MM.1S (cell line): ENCODE measurements around the gene SLC22A1.

Source experiments
- DNase-seq: peaks from one replicate; pipeline ENCODE4 v3.0.0-alpha.2; 2015
- H2AFZ ChIP-seq: fragments of 300-600 bp; sonication (generic); 2 replicates; pipeline ENCODE4 v1.6.0; 2016; ENCODE audit warnings: antibody characterized with exemption, low read length
- H3F3A ChIP-seq: fragments of 300-600 bp; sonication (generic); 2 replicates; pipeline ENCODE4 v1.6.1; 2016; ENCODE audit warnings: mild to moderate bottlenecking, antibody characterized with exemption, low read length, moderate library complexity, mixed read lengths; ENCODE audit not compliant: insufficient read depth
- H3K27ac ChIP-seq: fragments of 300-600 bp; sonication (generic); 2 replicates; pipeline ENCODE4 v1.5.1; 2016; ENCODE audit warnings: mild to moderate bottlenecking, low read length
- H3K27me3 ChIP-seq: fragments of 300-600 bp; sonication (generic); replicated peaks from 2 replicates; pipeline ENCODE4 v1.6.0; 2016; ENCODE audit warnings: low read length; ENCODE audit not compliant: insufficient read depth
- H3K36me3 ChIP-seq: fragments of 300-600 bp; sonication (generic); replicated peaks from 2 replicates; pipeline ENCODE4 v1.6.1; 2016; ENCODE audit warnings: mild to moderate bottlenecking, low read length, mixed read lengths; ENCODE audit not compliant: insufficient read depth
- H3K4me1 ChIP-seq: fragments of 300-600 bp; sonication (generic); 2 replicates; pipeline ENCODE4 v1.6.1; 2016; ENCODE audit warnings: low read length, mixed read lengths
- H3K4me2 ChIP-seq: fragments of 300-600 bp; sonication (generic); 2 replicates; pipeline ENCODE4 v1.6.0; 2016; ENCODE audit warnings: low read depth, low read length
- H3K4me3 ChIP-seq: fragments of 300-600 bp; sonication (generic); 2 replicates; pipeline ENCODE4 v1.5.1; 2016; ENCODE audit warnings: low read length, mixed read lengths
- H3K79me2 ChIP-seq: fragments of 300-600 bp; sonication (generic); 2 replicates; pipeline ENCODE4 v1.6.1; 2016; ENCODE audit warnings: mixed run types, low read length, mixed read lengths
- H3K9ac ChIP-seq: fragments of 300-600 bp; sonication (generic); 2 replicates; pipeline ENCODE4 v1.6.1; 2016; ENCODE audit warnings: low read length, mixed read lengths
- H3K9me2 ChIP-seq: fragments of 300-600 bp; sonication (generic); replicated peaks from 2 replicates; pipeline ENCODE4 v1.6.1; 2016; ENCODE audit warnings: mild to moderate bottlenecking, low read length, mixed read lengths; ENCODE audit not compliant: insufficient read depth
- H3K9me3 ChIP-seq: fragments of 300-600 bp; sonication (generic); replicated peaks from 2 replicates; pipeline ENCODE4 v1.6.1; 2016; ENCODE audit warnings: mild to moderate bottlenecking, low read length, mixed read lengths; ENCODE audit not compliant: insufficient read depth
- H4K20me1 ChIP-seq: fragments of 300-600 bp; sonication (generic); 2 replicates; pipeline ENCODE4 v1.6.1; 2016; ENCODE audit warnings: mild to moderate bottlenecking, low read length, moderate library complexity, mixed read lengths; ENCODE audit not compliant: insufficient read depth
- CTCF ChIP-seq: fragments of 300-600 bp; sonication (generic); IDR thresholded peaks from 2 replicates; pipeline ENCODE4 v1.5.1; 2016; ENCODE audit warnings: antibody characterized with exemption, low read length, mixed read lengths
- EZH2 ChIP-seq: fragments of 300-600 bp; sonication (generic); optimal IDR thresholded peaks from 2 replicates; pipeline ENCODE3; 2017; ENCODE audit warnings: low read depth, mild to moderate bottlenecking, antibody characterized with exemption, low read length, mixed read lengths
- EZH2phosphoT487 ChIP-seq: fragments of 300-600 bp; sonication (generic); IDR thresholded peaks from 2 replicates; pipeline ENCODE4 v1.6.1; 2018; ENCODE audit warnings: antibody characterized with exemption, low read length

The SLC22A1 gene

GRCh38 chr6:160077024-160077423 lies 44.6 kb upstream of the SLC22A1 start:
- Histone ChIP-seq H3K27ac (no peak overlapping the region), H3K9ac (no peak overlapping the region), H3K9me2 (no peaks in the 10 kb centered on the region), H4K20me1 (no peaks in the 10 kb centered on the region), H3F3A (no peaks in the 10 kb centered on the region), H3K4me1 (no peaks in the 10 kb centered on the region), H3K36me3 (no peaks in the 10 kb centered on the region), H3K27me3 (no peaks in the 10 kb centered on the region), H3K4me2 (no peak overlapping the region), H3K4me3 (no peak overlapping the region), H3K79me2 (peaks cover 2% of the 10 kb centered on the region; the same call in 1 of the 2 replicates), H3K9me3 (no peaks in the 10 kb centered on the region), H2AFZ (no peak overlapping the region)
- TF ChIP-seq CTCF = no peak
- no peak for TF ChIP-seq EZH2
- no peak for TF ChIP-seq EZH2phosphoT487
- no peak for DNase-seq

DNA sequence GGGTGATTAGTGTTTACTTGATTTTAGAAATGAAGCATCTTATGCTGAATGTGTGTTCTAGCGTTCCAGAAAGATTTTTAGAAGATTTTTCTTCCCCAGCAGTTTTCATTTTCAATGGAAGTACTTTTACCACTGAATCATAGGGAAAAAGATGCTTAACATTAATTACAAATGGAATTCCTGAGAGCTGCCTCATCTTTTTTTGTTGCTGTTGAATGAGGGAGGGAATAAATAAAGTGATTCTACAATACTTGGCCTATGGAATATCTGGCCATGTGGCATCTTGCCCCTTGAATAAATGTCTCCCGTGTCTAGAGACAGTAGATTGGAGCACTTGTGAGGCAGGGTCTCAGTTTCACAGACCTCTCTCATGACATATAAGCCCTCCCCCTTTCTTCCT lies 44.1 kb upstream of the SLC22A1 start:
- no peaks in the 10 kb centered on the region for H3F3A ChIP-seq
- H3K4me1 ChIP-seq = no peaks in the 10 kb centered on the region
- no peaks in the 10 kb centered on the region for H3K36me3 ChIP-seq
- H4K20me1 ChIP-seq = no peaks in the 10 kb centered on the region
- TF ChIP-seq EZH2 = no peak
- no peaks in the 10 kb centered on the region for H3K9me2 ChIP-seq
- no peak overlapping the region for H3K9ac ChIP-seq
- H3K4me3 ChIP-seq = no peak overlapping the region
- H3K9me3 ChIP-seq = no peaks in the 10 kb centered on the region
- H3K4me2 ChIP-seq = no peak overlapping the region
- H3K79me2 ChIP-seq = no peaks in the 10 kb centered on the region
- H3K27ac ChIP-seq = no peak overlapping the region
- DNase-seq = no peak
- no peak overlapping the region for H2AFZ ChIP-seq
- H3K27me3 ChIP-seq = no peaks in the 10 kb centered on the region

- Histone ChIP-seq H3K27me3 (no peaks in the 10 kb centered on the region), H3K4me1 (no peaks in the 10 kb centered on the region), H3K9me3 (no peaks in the 10 kb centered on the region), H3K79me2 (no peaks in the 10 kb centered on the region), H3K9ac (no peak overlapping the region), H3K4me3 (no peak overlapping the region), H3K4me2 (no peak overlapping the region), H3F3A (no peaks in the 10 kb centered on the region), H3K27ac (no peak overlapping the region), H4K20me1 (no peaks in the 10 kb centered on the region), H3K36me3 (no peaks in the 10 kb centered on the region), H2AFZ (no peak overlapping the region), H3K9me2 (no peaks in the 10 kb centered on the region)
- TF ChIP-seq CTCF = no peak
- DNase-seq = no peak
These were observed 42.5 kb upstream of the SLC22A1 start for GRCh38 chr6:160078883-160079685.

DNA sequence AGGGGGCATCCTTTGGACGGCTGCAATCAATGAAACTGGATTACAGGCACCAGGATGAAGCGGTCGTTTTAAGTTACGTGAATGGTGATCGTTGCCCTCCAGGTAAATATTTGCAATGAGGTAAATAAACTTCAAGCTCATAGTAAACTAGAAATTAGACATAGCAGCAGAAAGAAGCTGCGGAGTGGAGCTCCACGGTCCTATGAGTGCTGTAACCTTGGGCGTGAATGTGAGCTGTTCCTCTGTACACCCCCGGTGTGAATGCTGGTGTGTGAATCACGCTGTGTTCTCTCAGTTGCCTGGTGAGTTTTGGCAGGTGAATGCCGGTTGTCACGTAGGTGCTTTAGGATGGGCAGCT lies 42.0 kb upstream of the SLC22A1 start:
- Histone ChIP-seq H3K27ac (no peak overlapping the region), H3K36me3 (no peaks in the 10 kb centered on the region), H3F3A (no peaks in the 10 kb centered on the region), H3K79me2 (no peaks in the 10 kb centered on the region), H3K4me1 (no peaks in the 10 kb centered on the region), H3K9me3 (no peaks in the 10 kb centered on the region), H3K4me3 (no peak overlapping the region), H3K9ac (no peak overlapping the region), H3K9me2 (no peaks in the 10 kb centered on the region), H2AFZ (no peak overlapping the region), H4K20me1 (no peaks in the 10 kb centered on the region), H3K27me3 (no peaks in the 10 kb centered on the region), H3K4me2 (no peak overlapping the region)
- no peak for TF ChIP-seq EZH2phosphoT487
- no peak for TF ChIP-seq EZH2
- no peak for TF ChIP-seq CTCF
- DNase-seq = no peak
